ENCODE results near the gene GNAQ.

Gene GNAQ

GRCh38 chr9:77944556-77945243 is 86.9 kb downstream of the GNAQ start:
- DNase-seq (ENCODE audit: low spot score), result no peak

- DNase-seq (ENCODE audit: low spot score), result no peak
Measured at GRCh38 chr9:77943057-77943456, 88.6 kb downstream of the GNAQ start.

GRCh38 chr9:77939149-77939668 is 92.4 kb downstream of the GNAQ start:
- no peak for DNase-seq (ENCODE audit: low spot score)

- DNase-seq (ENCODE audit: low spot score), result no peak
Measured at GRCh38 chr9:77938163-77938562, 93.4 kb downstream of the GNAQ start.

- DNase-seq (ENCODE audit: low spot score), result no peak
Measured at GRCh38 chr9:77935974-77936373, 95.6 kb downstream of the GNAQ start.

- DNase-seq (ENCODE audit: low spot score), result no peak
Measured at GRCh38 chr9:77935211-77935610, 96.4 kb downstream of the GNAQ start.

- no peak for DNase-seq (ENCODE audit: low spot score)
Measured at GRCh38 chr9:77933976-77934375, 97.6 kb downstream of the GNAQ start.

- no peak for DNase-seq (ENCODE audit: low spot score)
Measured at GRCh38 chr9:77933019-77933418, 98.6 kb downstream of the GNAQ start.

- DNase-seq (ENCODE audit: low spot score), result no peak
Measured at GRCh38 chr9:77929942-77930341, 101.7 kb downstream of the GNAQ start.

- DNase-seq (ENCODE audit: low spot score), result no peak
Measured at GRCh38 chr9:77927265-77927664, 104.3 kb downstream of the GNAQ start.

- no peak for DNase-seq (ENCODE audit: low spot score)
Measured at GRCh38 chr9:77926371-77926878, 105.2 kb downstream of the GNAQ start.

- DNase-seq (ENCODE audit: low spot score), result no peak
Measured at GRCh38 chr9:77922591-77922990, 109.0 kb downstream of the GNAQ start.

GRCh38 chr9:77917800-77918199 is 113.8 kb downstream of the GNAQ start:
- DNase-seq (ENCODE audit: low spot score), result no peak

- no peak for DNase-seq (ENCODE audit: low spot score)
Measured at GRCh38 chr9:77916820-77917219, 114.8 kb downstream of the GNAQ start.

GRCh38 chr9:77916410-77916819 is 115.2 kb downstream of the GNAQ start:
- peak; percentile 17 for DNase-seq (ENCODE audit: low spot score)

GRCh38 chr9:77915744-77916143 is 115.9 kb downstream of the GNAQ start:
- no peak for DNase-seq (ENCODE audit: low spot score)

GRCh38 chr9:77912895-77913693 is 118.5 kb downstream of the GNAQ start:
- no peak for DNase-seq (ENCODE audit: low spot score)

- no peak for DNase-seq (ENCODE audit: low spot score)
Measured at GRCh38 chr9:77911928-77912327, 119.7 kb downstream of the GNAQ start.

- DNase-seq (ENCODE audit: low spot score), result no peak
Measured at GRCh38 chr9:77910194-77910621, 121.4 kb downstream of the GNAQ start.

GRCh38 chr9:77909306-77909705 is 122.3 kb downstream of the GNAQ start:
- peak; percentile 73 for DNase-seq (ENCODE audit: low spot score)

- no peak for DNase-seq (ENCODE audit: low spot score)
Measured at GRCh38 chr9:77908293-77908692, 123.3 kb downstream of the GNAQ start.

GRCh38 chr9:77907585-77907984 is 124.0 kb downstream of the GNAQ start:
- DNase-seq (ENCODE audit: low spot score), result no peak

- no peak for DNase-seq (ENCODE audit: low spot score)
Measured at GRCh38 chr9:77906991-77907390, 124.6 kb downstream of the GNAQ start.

Data from activated CD4-positive, alpha-beta T cell treated with anti-CD3 and anti-CD28 coated beads, Interleukin-2, Interleukin-4, amounts not matched to agents 100 ng/mL and 50 ng/mL, durations not matched to agents 16 hours and 8 hours (primary cell).